GM18909 (cell line): Measurements from ENCODE around the gene ZSCAN30.
A peak's percentile ranks its signal among the peaks of the same experiment; 100 is the strongest.

ENCODE experiments used
- ATAC-seq: cut with Tn5 transposase; IDR thresholded peaks from one replicate; pipeline ENCODE4 v1.9.1; 2021; ENCODE audit warnings: mild to moderate bottlenecking; ENCODE audit not compliant: unreplicated experiment, poor library complexity

The ZSCAN30 gene

DNA sequence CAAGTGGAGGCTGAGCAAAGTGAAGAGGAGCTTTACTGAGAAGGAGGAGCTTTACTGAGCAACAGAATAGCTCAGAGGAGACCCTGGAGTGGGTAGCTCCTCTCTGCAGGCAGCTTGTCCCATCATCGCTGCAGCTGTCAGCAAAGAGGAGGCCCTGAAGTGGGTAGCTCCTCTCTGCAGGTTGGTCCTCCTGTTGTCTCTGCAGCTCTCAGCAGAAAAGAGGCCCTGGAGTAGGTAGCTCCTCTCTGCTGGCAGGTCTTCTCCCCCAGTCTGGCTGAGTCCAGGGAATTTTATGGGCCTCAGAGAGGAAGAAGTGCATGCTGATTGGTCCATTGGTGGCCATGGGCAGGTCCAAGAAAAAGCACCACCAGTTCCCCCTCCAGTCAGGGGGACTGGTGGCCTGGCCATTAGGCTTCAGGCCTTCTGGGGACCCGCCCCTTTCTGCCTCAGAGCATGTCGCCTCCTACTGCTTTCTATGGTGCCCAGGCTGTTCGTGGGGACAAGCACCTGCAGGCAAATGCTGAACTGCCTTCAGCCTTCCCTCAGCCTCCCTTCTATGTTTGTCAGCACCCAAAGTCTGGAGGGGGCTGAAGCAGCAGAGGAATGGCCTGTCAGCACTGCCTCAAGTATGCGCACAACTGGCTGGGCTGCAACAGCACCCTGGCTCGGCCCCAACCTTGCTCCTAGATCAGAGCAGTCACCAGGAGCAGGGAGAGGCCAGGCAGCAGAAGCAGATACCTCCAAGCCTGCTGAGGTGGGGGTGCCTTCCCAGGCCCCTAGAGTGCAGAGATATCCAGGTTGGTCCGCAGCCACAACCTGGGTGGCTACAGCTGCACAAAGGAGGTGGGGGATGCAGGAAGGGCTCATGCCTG, 5.9 kb downstream of the ZSCAN30 start:
- no peak for ATAC-seq

GRCh38 chr18:35282353-35282752, 7.7 kb downstream of the ZSCAN30 start:
- no peak for ATAC-seq

DNA sequence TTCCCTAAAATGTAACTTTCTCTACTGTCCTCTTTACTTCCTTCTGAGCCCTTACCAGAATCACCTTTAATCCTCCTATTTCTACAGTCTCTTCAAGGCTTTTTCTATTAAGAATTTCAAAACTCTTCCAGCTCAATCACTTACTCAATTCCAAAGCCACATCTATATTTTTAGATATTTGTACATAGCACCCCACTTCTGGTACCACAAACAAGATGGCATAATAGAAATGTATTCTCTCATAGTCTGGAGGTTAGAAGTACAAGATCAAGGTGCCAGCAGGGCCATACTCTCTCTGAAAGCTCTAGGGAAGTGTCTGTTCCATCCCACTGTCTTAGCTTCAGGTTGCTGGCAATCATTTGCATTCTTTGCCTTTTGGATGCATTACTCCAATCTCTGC, 11.1 kb downstream of the ZSCAN30 start:
- no peak for ATAC-seq

DNA sequence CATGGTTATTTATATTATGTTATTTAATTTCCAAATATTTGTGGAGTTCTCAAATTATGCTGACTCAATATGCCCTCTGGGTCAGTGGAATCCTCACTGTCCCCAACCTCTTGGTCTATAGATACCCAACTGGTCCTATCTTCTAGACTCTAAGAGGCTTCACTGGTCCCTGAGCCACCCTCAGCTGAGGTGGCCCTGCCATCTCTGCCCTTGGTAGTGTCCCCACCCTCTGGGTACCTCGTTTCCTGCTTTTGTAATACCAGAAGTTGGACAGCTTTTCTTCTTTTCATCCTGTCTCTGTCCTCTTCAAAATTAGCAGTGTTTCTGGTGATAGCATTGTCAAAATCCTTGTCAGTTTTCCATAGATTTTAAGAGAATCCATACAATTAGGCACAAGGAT, 11.9 kb downstream of the ZSCAN30 start:
- ATAC-seq: no peak

DNA sequence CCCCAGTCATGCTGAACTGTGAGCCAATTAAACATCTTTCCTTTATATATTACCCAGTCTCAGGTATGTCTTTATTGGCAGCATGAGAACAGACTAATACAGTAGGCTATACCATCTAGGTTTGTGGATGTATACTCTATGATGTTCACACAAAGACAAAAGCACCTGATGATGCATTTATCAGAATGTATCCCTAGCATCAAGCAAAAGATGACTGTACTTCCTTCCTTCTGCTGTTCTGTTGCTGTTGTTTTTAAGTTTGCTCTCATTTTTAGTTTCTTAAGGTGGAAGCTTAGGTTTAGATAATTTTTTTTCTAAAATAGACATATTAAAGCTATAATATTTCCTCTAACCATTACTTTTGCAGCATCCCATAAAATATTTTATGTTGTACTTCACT, 12.4 kb downstream of the ZSCAN30 start:
- no peak for ATAC-seq

DNA sequence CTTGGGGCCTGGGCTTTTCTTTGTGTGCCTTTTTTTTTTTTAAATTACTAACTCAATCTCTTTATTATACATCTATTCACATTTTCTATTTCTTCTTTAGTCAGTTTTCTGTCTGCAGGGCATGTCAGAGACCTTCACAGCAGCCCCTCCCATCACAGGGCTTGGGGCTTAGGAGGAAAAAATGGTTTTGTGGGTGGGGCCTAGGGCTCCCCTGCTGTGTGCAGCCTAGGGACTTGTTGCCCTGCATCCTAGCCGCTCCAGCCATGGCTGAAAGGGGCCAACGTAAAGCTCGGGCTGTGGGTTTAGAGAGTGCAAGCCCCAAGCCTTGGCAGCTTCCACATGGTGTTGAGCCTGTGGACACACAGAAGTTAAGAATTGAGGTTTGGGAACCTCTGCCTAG, 13.8 kb downstream of the ZSCAN30 start:
- ATAC-seq: no peak

DNA sequence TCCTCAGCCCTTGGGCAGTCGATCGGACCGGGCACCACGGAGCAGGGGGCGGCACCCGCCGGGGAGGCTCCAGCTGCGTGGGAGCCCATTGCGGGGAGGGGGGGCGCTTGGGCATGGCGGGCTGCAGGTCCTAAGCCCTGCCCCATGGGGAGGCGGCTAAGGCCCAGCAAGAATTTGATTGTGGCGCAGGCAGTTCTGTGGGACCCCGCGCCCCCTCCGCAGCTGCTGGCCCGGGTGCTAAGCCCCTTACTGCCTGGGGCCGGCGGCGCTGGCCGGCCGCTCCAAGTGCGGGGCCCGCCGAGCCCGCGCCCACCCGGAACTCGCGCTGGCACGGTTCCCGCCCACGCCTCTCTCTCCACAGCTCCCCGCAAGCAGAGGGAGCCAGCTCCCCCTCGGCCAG, 18.4 kb downstream of the ZSCAN30 start:
- ATAC-seq: no peak

DNA sequence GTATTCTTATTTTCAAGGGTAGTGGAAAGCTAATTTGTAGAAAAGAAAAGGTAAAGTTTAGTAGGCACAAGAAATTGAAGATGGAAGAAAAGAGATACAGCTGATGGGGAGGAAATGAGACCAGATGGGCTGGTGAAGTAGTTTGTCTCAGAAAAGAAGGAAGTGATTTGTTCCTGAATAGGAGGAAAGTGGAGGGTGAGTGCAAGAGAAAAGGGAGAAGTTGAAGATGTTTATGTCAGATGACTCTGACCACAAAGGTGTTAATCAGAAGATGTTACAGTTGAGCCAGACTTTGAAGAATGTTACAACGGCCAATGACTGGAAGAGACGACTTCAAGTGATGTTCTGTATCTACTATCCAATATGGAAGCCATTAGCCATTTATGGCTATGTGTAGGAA, 21.2 kb downstream of the ZSCAN30 start:
- ATAC-seq: no peak

DNA sequence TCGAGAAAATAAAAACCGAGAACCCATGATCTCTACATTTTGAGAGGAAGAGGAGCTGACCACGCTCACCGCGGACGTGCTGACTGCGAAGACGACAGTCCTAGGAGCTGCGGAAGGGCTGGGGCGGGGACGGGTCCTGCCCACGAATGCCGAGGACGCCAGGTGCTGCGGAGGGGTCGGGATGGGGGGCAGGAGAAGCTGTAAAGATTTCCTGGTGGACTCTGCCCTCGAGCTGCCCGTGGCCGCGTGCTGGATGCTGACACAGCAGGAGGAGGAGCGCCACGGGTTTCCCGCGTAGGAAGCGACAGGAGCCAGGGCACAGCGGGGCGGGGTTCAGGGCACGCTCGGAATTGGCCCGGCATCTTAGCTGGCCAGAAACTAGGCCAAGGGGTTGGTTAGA, 22.2 kb downstream of the ZSCAN30 start:
- no peak for ATAC-seq

DNA sequence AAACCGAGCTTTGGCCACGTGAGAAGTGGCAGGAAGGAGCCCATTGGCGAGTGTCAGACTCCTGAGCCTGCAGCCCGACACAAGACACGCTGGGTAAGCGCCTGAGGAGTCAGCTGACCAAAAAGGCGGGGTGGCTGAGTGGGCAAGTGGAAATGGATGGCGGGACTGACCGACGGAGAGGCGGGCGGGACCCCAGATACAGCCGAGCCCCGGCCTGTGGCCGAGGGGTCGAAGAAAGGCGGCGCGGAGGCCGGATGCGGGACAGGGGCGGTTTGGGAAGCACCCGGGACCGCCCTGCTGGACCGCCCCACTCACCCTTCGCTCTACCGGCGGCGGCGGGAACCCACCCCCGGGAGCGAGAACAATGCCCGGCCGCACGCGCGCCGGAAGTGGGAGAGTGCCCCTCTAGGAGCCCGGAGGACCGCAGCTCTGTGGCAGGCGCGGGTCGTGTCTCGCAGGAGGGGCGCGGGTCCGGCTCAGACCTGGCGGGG, 22.8 kb downstream of the ZSCAN30 start:
- ATAC-seq: peak; percentile 87

DNA sequence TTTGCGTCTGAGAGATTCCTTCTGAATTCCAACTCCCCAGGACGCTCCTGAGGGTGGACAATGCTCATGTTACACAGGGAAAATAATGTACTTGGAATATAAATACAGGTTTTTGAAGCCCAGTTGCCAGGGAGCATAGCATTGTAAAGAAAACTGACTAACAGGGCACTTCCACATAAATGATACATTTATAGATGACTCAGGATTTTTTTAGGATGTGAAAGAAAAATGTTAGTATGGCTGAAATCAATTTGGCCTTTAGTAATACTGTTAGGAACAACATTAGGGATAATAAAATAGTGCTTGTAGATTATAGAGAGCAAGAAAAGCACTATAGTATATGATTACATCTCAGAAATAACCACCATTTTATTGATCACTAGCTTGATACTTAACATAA, 25.6 kb downstream of the ZSCAN30 start:
- ATAC-seq: no peak

DNA sequence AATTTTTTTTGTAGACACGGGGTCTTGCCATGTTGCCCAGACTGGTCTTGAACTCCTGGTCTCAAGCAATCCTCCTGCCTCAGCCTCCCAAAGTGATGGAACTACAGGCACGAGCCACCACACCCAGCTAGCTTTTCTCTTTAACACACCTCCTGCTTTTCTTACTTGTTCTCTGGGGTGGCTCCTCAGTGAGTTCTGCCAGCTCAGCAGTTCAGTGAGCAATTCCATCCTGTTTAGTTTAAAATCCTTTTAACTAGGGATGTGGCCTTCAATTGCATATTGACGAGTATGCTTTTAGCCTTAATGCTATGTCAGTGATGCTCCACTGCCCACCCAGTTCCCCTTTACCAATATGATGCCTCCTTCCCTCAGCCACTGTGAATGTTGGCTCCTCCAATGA, 33.1 kb downstream of the ZSCAN30 start:
- ATAC-seq: no peak

- ATAC-seq: no peak
Observed at GRCh38 chr18:35253655-35254287, 36.3 kb downstream of the ZSCAN30 start.

- no peak for ATAC-seq
Observed at GRCh38 chr18:35252466-35252865, 37.6 kb downstream of the ZSCAN30 start.

GRCh38 chr18:35248429-35248828, 41.6 kb downstream of the ZSCAN30 start:
- no peak for ATAC-seq

GRCh38 chr18:35247412-35248249, 42.4 kb downstream of the ZSCAN30 start:
- ATAC-seq: no peak

- no peak for ATAC-seq
Observed at GRCh38 chr18:35246831-35247230, 43.2 kb downstream of the ZSCAN30 start.

DNA sequence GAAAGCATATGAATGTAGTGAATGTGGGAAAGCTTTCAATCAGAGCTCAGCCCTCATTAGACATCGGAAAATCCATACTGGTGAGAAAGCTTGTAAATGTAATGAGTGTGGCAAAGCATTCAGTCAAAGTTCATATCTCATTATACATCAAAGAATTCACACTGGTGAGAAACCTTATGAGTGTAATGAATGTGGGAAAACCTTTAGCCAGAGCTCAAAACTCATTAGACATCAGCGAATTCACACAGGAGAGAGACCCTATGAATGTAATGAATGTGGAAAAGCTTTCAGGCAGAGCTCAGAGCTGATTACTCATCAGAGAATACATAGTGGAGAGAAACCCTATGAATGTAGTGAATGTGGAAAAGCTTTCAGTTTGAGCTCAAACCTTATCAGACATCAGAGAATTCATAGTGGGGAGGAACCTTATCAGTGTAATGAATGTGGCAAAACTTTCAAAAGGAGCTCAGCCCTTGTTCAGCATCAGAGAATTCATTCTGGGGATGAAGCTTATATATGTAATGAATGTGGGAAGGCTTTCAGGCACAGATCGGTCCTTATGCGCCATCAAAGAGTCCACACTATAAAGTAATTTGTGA, 44.2 kb downstream of the ZSCAN30 start:
- no peak for ATAC-seq

GRCh38 chr18:35244671-35245070, 45.4 kb downstream of the ZSCAN30 start:
- no peak for ATAC-seq

DNA sequence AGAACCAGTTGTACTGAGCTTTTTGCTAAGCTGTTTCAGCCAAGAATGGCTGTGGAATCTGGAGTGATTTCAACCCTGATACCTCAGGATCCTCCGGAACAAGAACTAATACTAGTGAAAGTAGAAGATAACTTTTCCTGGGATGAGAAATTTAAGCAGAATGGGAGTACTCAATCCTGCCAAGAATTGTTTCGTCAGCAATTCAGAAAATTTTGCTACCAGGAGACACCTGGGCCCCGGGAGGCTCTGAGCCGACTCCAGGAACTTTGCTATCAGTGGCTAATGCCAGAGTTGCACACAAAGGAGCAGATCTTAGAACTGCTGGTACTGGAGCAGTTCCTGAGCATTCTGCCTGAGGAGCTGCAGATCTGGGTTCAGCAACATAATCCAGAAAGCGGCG, 47.6 kb downstream of the ZSCAN30 start:
- no peak for ATAC-seq

GRCh38 chr18:35241448-35241804, 48.6 kb downstream of the ZSCAN30 start:
- peak; percentile 3 for ATAC-seq
